ENCODE measurements around the gene SV2B.

- TF ChIP-seq YY1 (IDR thresholded peaks at IDR 0.05; ENCODE audit: extremely low read depth, insufficient replicate concordance, low read depth, low read length) = no peak
- no peak for TF ChIP-seq CTCF (IDR thresholded peaks at IDR 0.05 in 2 of 3, conservative IDR thresholded peaks at IDR 0.05 in 1 of 3; ENCODE audit: borderline replicate concordance in 1 of 3, insufficient read depth in 1 of 3, low read depth in 2 of 3, low read length in 2 of 3)
Observed at GRCh38 chr15:91282486-91282885, 182.4 kb downstream of the SV2B start.
